GM19468 (cell line): ENCODE measurements around the gene SPACA7.

ENCODE experiments used
- ATAC-seq: cut with Tn5 transposase; IDR thresholded peaks from one replicate; pipeline ENCODE4 v1.9.1; 2021; ENCODE audit warnings: mild to moderate bottlenecking, moderate library complexity, moderate number of reproducible peaks; ENCODE audit not compliant: unreplicated experiment; ENCODE audit errors: extremely low read depth

Gene SPACA7

DNA sequence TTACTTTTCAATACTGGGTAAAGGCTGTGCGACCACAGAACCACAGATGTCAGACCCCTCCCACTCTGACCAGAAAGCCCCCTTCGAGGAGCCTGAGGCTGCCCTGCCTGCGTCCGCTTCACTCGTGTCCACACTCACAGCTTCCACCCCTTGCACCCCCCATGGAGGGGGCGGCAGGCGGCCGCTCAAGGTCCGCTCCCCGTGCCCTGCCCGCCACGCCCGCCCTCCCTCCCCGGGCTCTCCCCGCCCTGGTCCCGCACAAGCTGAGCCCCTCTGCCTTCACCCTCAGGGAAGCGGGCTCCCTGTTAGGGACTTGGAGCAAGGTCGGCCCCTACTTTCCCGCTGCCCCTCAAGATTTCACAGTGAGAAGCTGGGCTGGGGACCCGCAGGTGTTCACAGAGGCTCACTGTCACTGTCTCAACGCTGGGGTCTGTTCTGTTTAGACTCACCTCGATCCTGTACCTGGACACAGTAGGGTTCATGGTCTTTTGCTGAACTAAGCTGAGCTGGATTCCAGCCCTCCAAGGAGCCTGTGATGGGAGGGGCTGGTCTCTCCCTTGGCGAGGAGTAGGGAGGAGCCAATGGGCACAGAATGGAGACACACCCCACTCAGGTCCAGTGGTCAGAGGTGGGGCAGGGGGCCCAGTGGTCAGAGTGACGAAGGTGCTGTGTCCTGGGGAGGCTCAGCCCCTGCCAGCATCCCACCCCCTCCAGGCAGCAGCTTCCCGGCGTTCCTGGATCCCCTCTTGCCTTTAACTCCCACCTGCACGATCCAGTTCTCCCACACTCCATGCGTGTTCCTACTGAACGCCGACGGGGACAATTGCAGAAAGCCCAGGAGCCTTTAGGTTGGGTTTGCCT is 69.5 kb downstream of the SPACA7 start:
- ATAC-seq, result no peak

DNA sequence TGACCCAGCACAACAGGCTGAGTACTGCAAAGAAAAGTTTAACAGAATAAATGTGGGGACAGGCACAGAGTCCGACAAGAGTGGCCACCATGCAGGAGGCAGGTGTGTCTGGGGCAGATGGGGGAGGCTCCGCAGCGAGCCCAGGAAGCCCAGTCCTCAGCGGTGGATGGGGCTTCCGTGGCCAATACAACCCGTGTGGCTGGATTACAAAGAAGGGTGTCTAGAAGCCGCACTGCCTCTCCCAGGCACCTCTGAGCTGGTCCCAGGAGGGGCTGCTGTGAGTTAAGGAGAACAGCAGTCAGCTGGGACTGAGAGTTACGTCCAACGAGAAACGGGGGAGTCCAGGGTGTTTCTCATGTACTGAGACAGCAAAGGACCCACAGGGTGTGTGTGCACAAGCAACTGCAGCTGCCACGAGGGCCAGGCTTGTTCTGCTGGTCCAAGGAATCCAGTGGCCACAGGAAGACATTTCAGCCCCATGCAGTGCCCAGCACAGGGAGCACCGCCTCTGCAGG is 70.2 kb downstream of the SPACA7 start:
- no peak for ATAC-seq

DNA sequence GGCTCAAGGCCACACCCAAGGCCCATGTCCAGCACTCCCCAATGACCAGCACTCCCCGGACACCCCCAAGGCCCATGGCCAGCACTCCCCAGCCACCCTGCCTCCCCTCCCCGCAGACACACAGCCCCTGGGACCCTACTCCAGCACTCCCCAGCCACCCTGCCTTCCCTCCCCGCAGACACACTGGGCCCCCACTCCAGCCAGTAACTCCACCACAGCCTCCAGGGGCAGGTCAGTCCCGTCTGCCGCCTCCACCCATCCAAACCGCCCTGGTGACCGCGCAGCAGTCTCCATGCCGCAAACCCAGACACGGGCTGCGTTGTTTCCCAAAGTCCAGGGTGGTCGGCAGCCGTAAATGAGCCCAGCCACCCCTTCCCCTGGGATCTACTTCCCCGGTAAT is 70.7 kb downstream of the SPACA7 start:
- no peak for ATAC-seq

DNA sequence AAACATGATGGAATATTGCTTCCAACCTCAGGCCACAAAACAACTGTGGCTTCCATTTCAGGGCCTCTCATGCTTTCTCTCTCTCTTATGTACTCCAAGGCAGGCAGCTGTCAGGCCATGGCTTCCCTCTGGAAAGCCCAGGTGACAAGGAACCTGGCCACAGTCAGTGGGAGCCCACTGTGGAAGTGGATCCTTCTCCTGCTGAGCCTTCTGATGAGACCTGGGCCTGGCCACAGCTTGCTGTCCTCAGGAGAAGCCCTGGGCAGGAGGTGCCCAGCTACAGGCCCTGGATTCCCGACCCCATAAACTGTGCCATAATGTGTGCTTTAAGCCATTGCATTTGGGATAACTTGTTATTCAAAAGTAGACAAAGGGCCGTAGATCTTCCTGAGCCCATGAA is 71.2 kb downstream of the SPACA7 start:
- no peak for ATAC-seq

DNA sequence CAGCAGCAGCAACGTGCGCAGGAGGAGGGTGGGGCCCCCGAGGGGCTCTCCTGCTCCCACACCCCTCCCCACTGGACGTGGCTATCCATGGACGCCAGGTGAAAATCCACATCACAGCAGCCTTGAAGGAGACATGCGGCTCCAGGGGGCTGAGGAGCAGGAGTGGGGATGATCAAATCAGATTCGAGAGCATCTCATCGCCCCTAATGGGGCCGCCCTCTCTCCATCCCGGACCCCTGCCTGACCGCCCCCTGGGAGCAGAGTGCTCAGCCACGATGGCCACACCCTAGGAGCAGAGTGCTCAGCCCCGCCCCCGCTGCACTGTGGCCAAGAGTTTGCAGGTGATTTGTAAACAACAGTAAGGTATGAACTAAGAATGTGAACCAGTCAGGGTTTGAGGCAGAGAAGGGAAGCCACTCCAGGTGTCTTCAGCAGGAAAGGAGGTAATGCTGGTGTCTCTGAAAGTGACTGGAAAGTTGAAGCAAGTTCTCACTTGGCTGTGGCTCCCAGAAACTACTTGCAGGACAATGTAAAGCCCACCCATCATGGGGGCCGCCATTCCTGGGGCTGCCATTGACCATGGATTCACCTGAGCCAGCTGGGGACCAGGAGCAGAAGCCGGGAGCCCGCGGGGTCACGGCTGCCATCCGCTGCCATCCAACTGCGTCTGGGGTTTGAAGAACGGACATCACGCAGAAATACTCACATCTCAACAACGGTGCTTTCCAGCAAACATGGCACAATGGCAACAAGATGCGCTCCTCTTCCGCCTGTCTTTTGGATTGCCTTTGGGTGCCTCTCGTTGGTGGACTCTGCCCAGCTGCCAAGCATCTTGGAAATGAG is 71.8 kb downstream of the SPACA7 start:
- ATAC-seq, result no peak

DNA sequence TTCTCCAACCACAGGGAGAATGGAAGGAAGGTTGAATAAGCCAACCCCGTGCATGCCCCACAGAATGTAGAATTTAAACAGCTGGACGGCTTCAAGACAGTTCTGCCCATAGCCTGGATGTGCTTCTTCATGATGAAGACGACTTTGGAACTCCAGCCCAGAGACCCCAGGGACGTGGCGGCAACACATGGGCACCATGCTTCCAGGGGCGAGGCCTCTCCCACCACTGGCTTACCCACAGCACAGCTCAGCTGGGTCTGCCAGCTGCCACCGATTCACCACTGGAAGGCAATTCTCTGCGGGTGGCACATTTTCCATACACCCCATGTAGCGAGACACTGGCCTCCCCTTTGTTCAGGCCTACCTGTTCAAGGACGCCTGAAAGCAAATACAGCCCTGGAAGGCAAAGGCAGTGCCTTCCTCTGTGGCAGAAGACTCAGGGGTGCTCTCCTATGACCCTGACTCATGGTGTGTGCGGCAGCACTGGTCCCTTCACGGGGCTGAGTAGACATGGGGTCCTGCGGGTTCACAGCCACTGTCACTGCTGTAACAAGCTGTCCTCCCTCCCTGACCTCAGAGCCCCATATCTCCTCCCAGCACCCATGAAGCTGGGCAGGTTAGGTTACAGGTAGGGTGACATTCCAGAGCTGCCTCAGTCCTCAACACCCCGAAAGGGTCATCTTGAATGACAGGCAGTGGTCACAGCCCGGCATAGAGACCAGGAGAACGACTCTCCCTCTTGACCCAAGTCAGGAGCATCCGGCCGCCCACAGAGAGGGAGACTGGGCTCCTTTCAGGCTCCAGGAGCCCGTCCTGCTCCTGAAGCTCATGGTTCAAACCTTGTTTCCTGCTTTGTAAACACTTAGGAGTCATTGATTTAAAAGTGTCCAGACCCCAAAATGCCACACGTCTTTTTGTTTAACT is 72.7 kb downstream of the SPACA7 start:
- no peak for ATAC-seq

DNA sequence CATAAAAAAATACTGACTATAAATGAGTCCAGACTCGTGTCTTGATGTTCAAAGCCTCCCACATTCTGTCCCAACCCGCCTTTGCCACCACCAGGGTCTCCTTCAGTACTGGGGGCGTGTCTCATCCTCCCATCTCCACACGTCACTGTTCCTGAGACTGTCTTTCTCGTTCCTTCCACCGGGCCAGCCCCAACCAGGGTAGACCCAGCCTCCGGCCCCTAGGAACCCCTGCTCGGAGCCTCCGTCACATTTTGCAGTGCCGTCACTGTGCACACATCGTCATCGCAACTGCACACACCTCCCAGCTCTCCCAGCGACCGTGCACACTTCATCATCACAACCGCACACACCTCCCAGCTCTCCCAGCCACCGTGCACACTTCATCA is 73.4 kb downstream of the SPACA7 start:
- no peak for ATAC-seq

DNA sequence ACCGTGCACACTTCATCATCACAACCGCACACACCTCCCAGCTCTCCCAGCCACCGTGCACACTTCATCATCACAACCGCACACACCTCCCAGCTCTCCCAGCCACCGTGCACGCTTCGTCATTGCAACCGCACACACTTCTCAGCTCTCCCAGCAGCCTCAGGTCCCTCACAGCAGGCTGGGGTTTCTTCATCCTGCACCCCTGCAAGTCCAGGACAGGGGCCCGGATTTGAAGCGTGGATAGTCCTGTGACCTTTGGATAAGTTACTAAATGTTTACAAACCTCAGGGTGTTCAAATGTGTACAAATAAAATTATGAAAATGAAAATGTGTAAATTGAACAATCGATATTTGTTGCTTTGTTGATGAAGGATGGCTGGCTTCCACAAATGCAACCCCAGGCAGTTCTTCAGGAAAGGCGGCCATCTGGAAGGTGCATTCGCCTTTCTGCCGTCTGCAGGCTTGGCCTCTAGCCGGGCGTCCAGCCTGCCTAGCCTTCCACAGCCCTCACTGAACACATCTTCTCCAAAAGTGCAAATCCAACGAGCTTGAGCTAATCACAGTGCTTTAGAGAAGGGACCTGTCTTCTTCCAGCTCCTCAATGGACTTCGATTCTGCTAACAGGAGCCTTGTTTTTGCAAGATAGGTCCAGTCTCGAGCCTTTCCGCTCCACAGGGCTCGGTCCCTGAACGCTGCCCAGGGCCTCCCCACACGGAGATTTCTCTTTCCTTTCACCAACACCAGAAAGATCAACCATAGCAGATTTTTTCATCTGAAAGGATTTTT is 74.2 kb downstream of the SPACA7 start:
- ATAC-seq, result no peak

DNA sequence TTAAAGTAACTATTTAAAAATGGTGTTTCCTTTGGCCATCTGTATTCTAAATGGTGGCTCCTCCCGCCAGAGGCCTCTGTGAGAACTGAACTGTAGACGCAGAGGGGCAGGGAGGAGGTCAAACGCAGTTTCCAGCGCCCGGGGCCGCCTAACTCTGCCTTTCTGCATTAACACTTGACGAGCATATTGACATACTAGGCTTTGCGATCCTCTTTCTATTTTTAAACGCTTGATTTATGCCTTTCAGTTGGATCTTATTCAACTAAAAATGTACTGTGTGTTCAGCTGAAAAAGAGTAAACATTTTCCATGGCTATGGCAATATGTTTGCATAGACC is 74.7 kb downstream of the SPACA7 start:
- ATAC-seq, result no peak

DNA sequence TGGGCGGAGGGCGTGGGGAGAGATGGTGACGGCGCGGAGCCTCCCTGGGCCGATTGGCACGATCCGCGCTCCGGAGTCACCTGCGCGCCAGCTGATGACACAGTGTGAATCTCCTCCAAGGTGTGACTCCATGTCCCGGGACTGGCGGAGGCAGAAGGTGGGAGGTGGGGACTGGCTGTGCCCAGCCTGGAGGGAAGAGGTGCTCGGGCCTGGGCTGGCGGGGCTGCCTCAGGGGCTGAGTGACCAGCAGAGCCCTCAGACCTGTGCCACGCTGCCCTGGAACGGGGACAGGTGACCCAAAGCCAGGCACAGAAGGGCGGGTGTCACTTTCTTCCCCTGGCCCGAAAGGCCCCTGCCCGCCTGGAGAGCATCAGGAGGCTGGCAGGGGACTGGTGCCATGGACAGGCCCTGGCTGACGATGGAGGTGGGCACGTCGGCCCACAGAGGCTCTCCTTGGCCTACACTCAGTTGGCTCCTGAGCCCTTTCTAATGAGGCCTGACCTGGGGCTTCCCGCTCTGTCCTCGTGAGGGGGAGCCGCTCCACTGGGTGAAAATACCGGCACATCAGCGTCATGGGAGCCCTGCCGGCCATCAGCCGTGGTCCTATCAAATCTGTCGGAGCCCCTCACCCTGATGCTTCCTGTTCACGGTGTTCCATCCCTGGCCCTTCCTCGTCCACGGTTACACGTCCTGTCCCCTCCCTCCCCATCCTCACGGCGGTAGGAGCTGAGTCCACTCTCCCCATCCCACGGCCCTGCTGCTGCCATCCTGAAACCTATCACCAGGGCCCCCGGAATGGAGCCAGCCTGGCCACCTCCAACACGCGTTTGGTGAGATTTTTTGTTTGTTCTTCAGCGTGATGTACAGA is 75.6 kb downstream of the SPACA7 start:
- ATAC-seq, result no peak

DNA sequence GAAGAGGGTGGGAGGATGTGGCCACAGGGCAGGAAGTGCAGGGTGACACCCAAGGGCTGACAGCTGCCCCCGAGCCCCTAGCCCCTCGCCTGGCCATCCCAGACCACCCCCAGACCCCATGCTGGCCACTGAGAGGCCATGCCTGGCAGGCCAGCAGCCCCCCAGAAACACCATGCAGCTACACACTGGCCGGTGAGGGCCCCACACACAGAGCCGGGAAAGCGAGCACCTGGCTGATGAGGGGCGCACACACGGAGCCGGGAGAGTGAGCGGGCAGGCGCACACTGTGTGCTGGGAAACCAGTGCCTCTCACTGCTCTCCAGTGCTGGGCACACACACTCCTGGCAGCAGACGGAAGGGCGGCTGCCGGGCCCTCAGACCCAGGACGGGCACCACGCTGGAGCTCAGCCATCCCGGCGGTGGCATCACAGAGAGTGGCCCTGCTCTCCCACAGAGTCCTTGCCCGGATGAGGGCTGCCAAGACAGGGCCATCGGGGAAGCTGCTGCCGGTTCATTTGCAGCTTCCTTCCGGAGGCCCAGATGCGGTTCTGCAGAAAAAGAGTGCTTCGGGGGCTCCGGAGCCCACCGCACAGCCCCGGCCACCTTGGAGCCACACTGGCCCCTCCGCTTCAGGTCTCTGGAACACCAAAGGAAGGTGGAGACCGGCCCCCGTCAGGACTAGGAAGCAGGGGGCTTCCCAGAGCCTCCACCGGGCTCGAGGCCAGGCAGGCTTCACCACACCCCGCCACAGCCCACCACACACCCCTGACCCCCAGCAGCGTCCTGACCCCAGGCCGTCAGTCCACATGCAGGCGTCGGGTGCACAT is 76.4 kb downstream of the SPACA7 start:
- ATAC-seq, result no peak

DNA sequence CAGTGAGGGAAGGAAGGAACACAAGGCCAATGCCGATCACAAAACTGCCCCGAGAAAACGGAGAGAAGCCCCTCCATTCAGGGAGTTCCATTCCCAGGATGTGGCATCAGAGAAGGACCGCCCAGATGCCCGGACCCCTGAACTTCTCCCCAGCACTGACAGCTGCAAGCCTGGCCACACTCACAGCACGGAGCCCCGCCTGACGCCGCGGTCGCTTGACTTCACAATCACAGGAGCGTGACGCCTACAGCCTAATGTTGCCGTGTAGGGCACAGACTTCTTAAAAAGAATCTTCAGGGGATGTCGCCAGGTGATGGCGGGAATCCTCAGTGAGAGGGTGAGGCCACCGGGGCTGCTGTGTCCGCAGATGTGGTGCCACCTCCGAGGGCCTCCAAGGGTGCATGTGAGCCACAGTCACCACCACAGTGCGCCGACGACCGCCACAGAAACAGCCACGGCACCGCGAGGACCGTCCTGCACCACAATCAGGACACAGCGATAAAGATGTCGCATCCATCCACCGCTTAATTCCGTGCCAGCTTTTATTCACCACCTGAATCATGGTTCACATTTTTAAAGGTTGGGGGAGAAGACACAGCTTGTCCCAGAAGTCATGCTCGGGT is 77.2 kb downstream of the SPACA7 start:
- ATAC-seq, result no peak

DNA sequence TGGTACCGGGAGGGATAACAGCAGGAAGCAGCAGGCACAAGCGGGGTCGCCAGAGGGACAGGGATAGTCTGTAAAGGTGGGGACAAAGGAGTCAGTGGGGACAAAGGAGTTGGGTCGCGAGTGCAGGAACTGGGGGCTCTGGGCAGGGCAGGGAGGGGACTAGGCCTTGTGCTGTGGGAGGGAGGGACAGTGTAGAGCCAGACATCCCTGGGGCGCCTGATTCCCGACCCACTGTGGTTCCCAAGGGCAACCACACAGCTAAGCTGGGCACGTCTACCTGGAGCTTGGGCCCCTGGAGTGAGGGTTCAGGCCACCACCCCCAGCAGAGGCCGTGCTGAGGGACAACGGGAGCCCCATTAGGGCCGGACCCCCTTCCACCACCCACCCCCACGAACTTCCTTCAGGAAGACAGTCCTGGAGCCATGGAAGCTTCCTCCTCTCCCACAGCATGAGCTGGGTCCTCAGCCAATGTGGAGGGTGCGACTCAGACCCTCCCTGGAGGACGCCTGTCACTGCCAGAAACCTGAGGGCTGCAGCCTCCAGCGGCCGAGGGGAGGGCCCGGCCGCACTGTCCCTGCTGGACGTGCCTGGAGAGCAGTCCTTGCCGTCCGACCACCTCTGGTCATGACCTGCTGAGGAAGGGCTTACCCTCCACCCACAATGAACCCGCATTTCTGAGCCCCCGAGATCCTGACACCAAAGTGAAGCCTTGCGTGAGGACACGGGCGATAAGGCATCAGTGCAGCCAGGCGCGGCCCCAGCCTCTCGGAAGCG is 77.9 kb downstream of the SPACA7 start:
- no peak for ATAC-seq

DNA sequence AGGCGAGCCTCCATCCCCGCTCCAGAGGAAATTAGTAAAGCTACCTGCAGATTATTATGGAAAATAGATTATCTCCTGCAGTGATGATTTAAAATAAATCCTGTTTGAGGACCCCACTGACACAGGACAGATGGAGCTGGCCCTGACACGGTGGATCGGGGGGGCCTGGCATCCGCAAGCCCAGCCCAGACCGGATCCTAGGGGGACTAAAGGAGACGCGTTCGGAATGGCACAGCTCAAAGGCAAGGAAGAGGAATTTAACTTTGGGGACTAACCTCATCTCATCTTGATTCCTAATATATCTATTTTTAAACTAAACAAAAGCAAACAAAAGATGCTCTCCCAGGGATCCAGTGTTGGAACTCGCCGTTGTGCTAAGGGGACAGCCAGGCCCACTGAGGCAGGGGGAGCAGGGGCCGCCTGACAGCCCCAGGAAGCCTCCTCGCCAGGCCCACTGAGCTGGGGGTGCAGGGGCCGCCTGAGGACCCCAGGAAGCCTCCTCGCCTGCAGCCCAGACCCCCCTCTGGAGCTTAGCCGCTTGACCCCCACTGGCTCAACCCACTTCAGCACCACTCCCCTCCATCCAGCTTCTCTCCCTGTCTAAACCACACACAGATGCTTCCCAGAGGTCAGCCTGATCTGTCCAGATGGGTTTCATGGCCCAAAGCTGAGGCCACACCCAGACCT is 78.6 kb downstream of the SPACA7 start:
- ATAC-seq, result no peak

DNA sequence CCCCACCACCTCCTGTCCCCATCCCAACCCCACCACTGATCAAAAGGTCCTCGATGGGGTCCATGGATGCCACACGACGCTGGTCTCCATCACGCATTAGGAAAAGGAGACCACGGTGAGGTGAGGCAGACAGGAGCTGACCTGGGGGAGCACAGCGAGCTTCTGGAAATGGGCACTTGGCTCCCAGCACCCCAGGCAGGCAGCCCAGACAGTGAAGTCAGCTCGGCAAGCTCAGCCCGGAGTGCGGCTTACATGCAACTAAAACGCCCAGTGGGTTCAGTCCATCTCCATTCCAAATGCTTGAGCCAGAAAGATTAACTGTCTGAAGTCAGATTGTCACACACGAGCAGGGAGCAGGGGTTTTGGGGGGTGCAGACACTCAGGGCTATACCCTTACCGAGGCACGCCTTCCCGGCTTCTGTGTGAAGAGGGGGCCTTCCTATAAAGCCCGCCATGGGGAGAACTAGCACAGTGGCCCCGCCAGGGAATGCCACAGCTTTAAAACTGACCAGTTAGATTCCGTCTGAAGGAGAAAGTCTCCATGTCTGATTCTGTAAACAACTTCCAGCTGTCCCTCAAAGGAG is 79.4 kb downstream of the SPACA7 start:
- no peak for ATAC-seq
